Brain microvascular endothelial cell (primary cell): ENCODE results near the gene VGLL1.

Source experiments
- DNase-seq: peaks from one replicate; pipeline ENCODE4 v3.0.0-alpha.2; 2020
- H3K27ac ChIP-seq: fragments of 250-450 bp; sonication (Bioruptor Pico); 2 replicates; pipeline ENCODE4 v1.5.1; 2020; ENCODE audit warnings: mild to moderate bottlenecking, moderate library complexity
- H3K27me3 ChIP-seq: fragments of 250-450 bp; sonication (Bioruptor Pico); replicated peaks from 2 replicates; pipeline ENCODE4 v1.5.1; 2020; ENCODE audit warnings: mild to moderate bottlenecking
- H3K36me3 ChIP-seq: fragments of 250-450 bp; sonication (Bioruptor Pico); replicated peaks from 2 replicates; pipeline ENCODE4 v1.5.1; 2020; ENCODE audit warnings: mild to moderate bottlenecking
- H3K4me3 ChIP-seq: 2 replicates; pipeline ENCODE4 v1.5.1; 2011; ENCODE audit warnings: low read depth, mild to moderate bottlenecking, control low read depth, low read length, moderate library complexity
- in situ Hi-C: cut with HindIII; loops from 2 replicates; pipeline ENCODE4 v1.10.0; 2017; ENCODE audit warnings: low sequenced_read_pairs, low pct_ligation_motif_present
- TF ChIP-seq, protein P1 (sequence below): IDR thresholded peaks from 2 replicates; pipeline ENCODE4 v1.5.1; 2011; ENCODE audit warnings: low read depth, mild to moderate bottlenecking, moderate library complexity, low read length, control low read depth, inconsistent platforms; ENCODE audit errors: missing control alignments

The VGLL1 gene

DNA sequence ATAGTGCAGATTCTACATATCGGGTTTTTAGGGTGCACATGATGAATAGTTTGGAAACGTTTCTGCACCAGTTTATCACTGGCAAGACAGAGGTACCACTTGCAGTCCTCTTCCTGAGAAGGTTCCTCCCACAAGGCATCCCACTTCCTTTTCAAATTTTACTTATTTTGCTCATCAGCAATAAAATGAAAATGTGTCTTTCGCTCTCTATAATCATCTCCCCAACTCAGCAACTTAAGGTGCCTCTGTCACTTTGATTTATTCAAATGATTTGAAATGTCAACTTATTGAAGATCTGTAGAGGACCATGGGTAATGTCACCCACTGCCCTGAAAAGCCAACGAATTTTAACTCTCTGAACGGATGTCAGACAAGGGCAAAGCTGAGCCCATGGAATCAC is 53.2 kb downstream of the VGLL1 start:
- no peak overlapping the region for H3K4me3 ChIP-seq
- H3K36me3 ChIP-seq = no peaks in the 10 kb centered on the region
- no peak for DNase-seq
- H3K27ac ChIP-seq = no peak overlapping the region
- H3K27me3 ChIP-seq = no peaks in the 10 kb centered on the region
- in situ Hi-C loops = no loop called here
- TF ChIP-seq, protein P1, sequence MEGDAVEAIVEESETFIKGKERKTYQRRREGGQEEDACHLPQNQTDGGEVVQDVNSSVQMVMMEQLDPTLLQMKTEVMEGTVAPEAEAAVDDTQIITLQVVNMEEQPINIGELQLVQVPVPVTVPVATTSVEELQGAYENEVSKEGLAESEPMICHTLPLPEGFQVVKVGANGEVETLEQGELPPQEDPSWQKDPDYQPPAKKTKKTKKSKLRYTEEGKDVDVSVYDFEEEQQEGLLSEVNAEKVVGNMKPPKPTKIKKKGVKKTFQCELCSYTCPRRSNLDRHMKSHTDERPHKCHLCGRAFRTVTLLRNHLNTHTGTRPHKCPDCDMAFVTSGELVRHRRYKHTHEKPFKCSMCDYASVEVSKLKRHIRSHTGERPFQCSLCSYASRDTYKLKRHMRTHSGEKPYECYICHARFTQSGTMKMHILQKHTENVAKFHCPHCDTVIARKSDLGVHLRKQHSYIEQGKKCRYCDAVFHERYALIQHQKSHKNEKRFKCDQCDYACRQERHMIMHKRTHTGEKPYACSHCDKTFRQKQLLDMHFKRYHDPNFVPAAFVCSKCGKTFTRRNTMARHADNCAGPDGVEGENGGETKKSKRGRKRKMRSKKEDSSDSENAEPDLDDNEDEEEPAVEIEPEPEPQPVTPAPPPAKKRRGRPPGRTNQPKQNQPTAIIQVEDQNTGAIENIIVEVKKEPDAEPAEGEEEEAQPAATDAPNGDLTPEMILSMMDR = no peak

- Histone ChIP-seq H3K4me3 (no peak overlapping the region), H3K27me3 (no peaks in the 10 kb centered on the region), H3K36me3 (no peaks in the 10 kb centered on the region), H3K27ac (no peak overlapping the region)
- DNase-seq = no peak
- in situ Hi-C loops = no loop called here
- TF ChIP-seq, protein P1 = no peak
Observed at GRCh38 chrX:136585960-136586359, 53.9 kb downstream of the VGLL1 start.

DNA sequence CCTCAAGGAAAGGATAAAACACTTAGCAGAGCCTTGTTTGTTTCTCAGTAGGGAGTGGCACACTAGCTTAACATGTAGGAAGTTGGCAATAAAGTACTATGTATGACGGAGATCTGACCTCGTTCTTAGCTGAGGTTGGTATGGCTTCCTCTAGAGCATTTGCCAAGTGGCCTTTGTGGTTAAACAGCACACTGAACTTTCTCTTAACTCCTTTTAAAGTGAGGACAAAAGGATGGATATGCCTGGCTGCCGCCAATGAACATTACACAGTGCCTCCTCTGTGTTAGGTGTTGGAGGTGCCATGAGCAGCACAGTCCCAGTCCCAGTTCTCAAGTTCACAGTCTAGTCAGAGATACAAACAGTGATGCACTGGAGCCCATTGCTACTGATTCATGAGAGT is 54.4 kb downstream of the VGLL1 start:
- TF ChIP-seq, protein P1 = no peak
- Histone ChIP-seq H3K36me3 (no peaks in the 10 kb centered on the region), H3K27me3 (no peaks in the 10 kb centered on the region), H3K27ac (no peak overlapping the region), H3K4me3 (no peak overlapping the region)
- in situ Hi-C loops = no loop called here
- no peak for DNase-seq

- no peak for DNase-seq
- no peaks in the 10 kb centered on the region for H3K36me3 ChIP-seq
- in situ Hi-C loops = no loop called here
- no peaks in the 10 kb centered on the region for H3K27me3 ChIP-seq
- H3K4me3 ChIP-seq = no peak overlapping the region
- no peak overlapping the region for H3K27ac ChIP-seq
- TF ChIP-seq, protein P1 = no peak
Observed at GRCh38 chrX:136587532-136587931, 55.5 kb downstream of the VGLL1 start.

DNA sequence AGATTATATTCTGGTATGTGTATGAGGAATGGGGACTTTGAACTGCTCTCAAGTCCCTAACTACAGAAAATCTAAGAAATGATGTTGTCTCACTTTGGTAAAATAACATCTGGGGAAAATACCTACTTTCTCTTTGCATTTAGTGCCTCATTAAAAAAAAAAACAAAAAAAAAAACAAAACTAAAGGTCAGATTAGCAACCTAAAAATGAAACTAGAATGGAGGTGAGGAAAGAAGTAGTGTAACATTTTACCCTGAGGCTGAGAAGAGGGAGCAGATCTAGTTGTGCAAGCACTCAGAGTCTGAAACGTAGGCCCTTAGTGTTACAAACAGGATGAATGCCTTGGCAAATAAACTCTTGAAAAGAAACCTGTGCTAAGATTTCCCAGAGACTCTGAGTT is 56.0 kb downstream of the VGLL1 start:
- Histone ChIP-seq H3K27ac (no peak overlapping the region), H3K4me3 (no peak overlapping the region), H3K27me3 (no peaks in the 10 kb centered on the region), H3K36me3 (no peaks in the 10 kb centered on the region)
- in situ Hi-C loops = no loop called here
- DNase-seq = no peak
- TF ChIP-seq, protein P1 = no peak

DNA sequence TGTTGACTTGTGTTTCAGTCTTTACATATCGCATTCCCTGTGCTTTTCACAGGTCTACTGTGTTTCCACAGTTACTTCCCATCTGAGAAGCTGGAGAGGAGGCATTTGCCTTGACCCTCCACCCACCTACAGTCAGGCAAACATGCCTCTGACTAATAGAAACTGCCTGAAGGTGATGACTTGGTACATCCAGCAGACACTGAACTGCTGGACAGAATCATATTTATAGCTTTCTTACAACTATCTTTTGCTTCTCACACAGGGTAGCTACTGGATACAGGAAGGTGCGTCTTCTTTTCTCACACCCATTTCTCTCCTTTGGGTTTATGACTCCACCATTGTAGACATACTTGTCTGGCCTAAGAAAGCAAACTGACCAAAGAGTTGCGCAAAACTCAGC is 58.0 kb downstream of the VGLL1 start:
- in situ Hi-C loops = no loop called here
- no peak for DNase-seq
- Histone ChIP-seq H3K27me3 (no peaks in the 10 kb centered on the region), H3K27ac (no peak overlapping the region), H3K36me3 (no peaks in the 10 kb centered on the region), H3K4me3 (no peak overlapping the region)
- TF ChIP-seq, protein P1 = no peak
